Measurements from ENCODE around the gene IARS1.

The IARS1 gene

DNA sequence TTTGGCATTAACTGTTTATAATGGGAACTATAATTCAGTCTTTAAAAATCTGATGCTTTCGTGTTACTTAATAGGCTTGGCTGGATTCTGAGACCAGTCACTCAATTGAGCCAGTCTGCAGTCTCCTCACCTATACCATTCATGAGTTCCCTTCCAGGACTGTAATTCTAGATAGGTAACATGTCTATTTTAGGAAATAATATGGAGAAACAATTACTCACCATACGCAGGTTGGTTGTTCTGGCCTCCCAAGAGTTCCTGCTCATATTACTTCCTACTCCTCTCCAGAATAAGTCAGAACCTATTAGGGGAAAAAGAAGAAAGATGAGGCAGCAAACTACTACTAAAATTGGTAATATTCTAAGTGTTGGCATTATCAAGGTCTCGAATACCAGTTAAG, 4.5 kb upstream of the IARS1 start:
- TF ChIP-seq, protein P1, sequence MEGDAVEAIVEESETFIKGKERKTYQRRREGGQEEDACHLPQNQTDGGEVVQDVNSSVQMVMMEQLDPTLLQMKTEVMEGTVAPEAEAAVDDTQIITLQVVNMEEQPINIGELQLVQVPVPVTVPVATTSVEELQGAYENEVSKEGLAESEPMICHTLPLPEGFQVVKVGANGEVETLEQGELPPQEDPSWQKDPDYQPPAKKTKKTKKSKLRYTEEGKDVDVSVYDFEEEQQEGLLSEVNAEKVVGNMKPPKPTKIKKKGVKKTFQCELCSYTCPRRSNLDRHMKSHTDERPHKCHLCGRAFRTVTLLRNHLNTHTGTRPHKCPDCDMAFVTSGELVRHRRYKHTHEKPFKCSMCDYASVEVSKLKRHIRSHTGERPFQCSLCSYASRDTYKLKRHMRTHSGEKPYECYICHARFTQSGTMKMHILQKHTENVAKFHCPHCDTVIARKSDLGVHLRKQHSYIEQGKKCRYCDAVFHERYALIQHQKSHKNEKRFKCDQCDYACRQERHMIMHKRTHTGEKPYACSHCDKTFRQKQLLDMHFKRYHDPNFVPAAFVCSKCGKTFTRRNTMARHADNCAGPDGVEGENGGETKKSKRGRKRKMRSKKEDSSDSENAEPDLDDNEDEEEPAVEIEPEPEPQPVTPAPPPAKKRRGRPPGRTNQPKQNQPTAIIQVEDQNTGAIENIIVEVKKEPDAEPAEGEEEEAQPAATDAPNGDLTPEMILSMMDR (IDR thresholded peaks at IDR 0.05; ENCODE audit: control extremely low read depth, extremely low read depth, low read depth, missing control alignments): no peak
- ChIA-PET CTCF (interaction anchor here (1.0 to 2.0 kb wide), 4 partner anchors 10 to 159 kb away, joined by 3 to 7 read pairs (median 4); no protein-coding TSS in a partner anchor), POLR2A (no interaction called here)
- no peak for DNase-seq (ENCODE audit: extremely low spot score)

DNA sequence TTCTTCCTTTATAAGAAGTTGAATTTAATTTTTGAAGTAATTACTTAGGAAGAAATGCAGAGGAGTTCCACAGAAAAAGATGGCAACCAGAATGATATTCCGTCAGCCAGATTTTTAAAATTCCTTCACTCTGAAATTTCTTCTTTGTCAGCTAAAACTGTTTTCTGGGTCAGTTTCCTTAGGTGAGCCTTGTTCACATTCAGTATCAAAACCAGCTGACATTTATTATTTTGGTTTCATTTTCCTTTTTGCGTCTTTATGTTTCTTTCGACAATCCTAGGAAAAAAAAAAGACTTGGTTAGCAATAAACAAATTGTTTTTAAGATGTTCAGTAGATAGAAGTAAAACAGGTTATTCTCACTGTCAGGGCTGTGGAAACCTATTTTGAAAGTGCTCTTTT, 4.1 kb upstream of the IARS1 start:
- CTCF ChIA-PET: interaction anchor here (1.0 kb wide), 1 partner anchor 159 kb away, joined by 4 read pairs; no protein-coding TSS in a partner anchor
- no peak for DNase-seq (ENCODE audit: extremely low spot score)
- POLR2A ChIA-PET: no interaction called here
- TF ChIP-seq, protein P1 (IDR thresholded peaks at IDR 0.05; ENCODE audit: control extremely low read depth, extremely low read depth, low read depth, missing control alignments): no peak

DNA sequence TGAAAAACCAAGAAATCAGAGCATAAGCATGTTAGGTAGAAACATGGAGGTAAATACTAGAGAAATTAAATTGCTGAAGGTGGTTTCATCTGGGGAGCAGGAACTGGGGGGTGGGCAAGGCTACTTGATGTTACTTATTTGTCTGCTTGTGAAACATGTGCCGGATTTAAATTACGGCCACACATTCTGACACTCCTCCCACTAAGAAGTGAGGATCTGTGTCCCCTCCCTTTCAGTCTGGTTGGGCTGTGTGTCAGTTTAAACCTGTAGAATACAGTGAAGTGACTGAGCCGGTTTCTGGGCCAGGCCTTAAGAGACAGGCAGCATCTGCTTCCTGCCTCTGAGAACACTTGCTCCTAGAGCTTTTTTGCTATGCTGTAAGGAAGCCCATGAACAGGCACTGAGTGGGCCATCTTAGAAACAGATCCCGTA, 2.3 kb upstream of the IARS1 start:
- TF ChIP-seq, protein P1 (IDR thresholded peaks at IDR 0.05; ENCODE audit: control extremely low read depth, extremely low read depth, low read depth, missing control alignments): no peak
- no peak for DNase-seq (ENCODE audit: extremely low spot score)
- ChIA-PET POLR2A (no interaction called here), CTCF (interaction anchor here (1.5 kb wide), 1 partner anchor 30 kb away, joined by 4 read pairs; the partner anchor contains the start of gene CENPP)

DNA sequence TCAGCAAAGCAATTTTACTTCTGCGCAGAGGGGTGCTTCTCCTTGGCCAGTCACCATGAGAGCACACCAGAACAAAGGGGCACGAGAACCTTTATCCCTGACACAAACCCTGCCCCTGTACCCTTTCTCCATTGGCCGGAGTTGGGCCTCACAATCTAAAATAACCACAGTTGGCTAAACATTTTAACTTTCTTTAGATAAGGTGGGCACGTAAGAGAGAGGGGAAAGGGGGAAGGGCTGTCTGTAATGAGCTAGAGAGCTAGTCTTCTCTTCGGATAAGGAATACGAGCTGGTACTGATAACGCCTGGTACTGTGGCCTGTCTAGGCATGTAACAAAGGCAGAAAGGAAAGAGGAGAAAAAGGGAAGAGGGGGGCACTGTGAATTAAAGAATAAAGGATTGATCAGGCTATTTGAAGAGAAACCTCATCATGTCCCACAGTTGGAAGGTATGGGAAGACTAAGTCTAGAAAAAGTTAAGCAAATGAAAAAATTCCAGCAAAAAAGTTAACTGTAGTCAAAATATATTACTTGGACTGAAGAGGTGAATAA, 1.8 kb upstream of the IARS1 start:
- TF ChIP-seq, protein P1 (IDR thresholded peaks at IDR 0.05; ENCODE audit: control extremely low read depth, extremely low read depth, low read depth, missing control alignments): no peak
- POLR2A ChIA-PET: no interaction called here
- DNase-seq (ENCODE audit: extremely low spot score): no peak
- CTCF ChIA-PET: interaction anchor here (1.5 kb wide), 1 partner anchor 31 kb away, joined by 4 read pairs; the partner anchor contains the start of gene CENPP

DNA sequence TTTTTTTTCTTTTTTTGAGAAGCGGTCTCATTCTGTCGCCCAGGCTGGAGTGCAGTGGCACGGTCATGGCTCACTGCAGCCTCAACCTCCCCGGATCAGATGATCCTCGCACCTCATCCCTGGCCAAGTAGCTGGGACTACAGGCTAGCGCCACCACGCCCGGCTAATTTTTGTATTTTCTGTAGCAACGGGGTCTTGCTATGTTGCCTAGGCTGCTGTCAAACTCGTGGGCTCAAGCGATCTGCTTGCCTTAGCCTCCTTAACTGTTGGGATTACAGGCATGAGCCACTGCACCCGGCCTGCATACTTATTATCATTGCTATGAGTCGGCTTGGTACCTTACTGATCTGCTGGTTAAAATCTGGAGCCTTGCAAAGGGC, 790 bp upstream of the IARS1 start:
- TF ChIP-seq, protein P1 (IDR thresholded peaks at IDR 0.05; ENCODE audit: control extremely low read depth, extremely low read depth, low read depth, missing control alignments): no peak
- no peak for DNase-seq (ENCODE audit: extremely low spot score)
- ChIA-PET CTCF (no interaction called here), POLR2A (no interaction called here)

DNA sequence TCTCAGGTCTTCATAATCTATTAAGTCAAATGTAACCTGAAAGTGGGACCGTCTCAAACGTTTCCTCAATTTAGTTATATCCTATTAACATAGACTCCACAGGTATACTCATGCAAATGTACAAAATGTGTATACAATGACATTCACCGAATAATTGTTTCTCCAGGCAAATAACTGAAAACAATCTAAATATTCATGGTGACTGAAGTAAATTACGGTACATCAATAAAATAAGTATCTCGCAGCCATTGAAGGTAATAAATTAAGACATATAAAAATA, 482 bp downstream of the IARS1 start:
- CTCF ChIA-PET: interaction anchor here (2.1 kb wide), 1 partner anchor 34 kb away, joined by 4 read pairs; no protein-coding TSS in a partner anchor
- POLR2A ChIA-PET: no interaction called here
- TF ChIP-seq, protein P1 (IDR thresholded peaks at IDR 0.05; ENCODE audit: control extremely low read depth, extremely low read depth, low read depth, missing control alignments): no peak
- DNase-seq (ENCODE audit: extremely low spot score): no peak
